Esophagus muscularis mucosa (tissue), 4 donors: ENCODE data around the gene NTN4. TPM values are rescaled to one million over a fixed set of nuclear protein-coding genes. Genes with fewer than 3 reads are reported as not detected.

Source experiments
- DNase-seq: peaks from one replicate; pipeline ENCODE4 v3.0.0-alpha.2; 2017; ENCODE audit errors: extremely low spot score
- H3K27ac ChIP-seq, 4 donors: fragments of 200-600 bp; sonication (generic); replicated peaks in 1 of 4; 1 replicate in 3 of 4; 2 replicates in 1 of 4; pipeline ENCODE4 v1.5.1; 2016 to 2019; ENCODE audit warnings: mild to moderate bottlenecking in 1 of 4
- H3K27me3 ChIP-seq, 4 donors: fragments of 200-600 bp; sonication (generic); one replicate each; pipeline versions ENCODE4 v1.5.1 to v1.6.0; 2016 to 2019
- H3K36me3 ChIP-seq, 4 donors: fragments of 200-600 bp; sonication (generic); one replicate each; pipeline ENCODE4 v1.5.1; 2016 to 2019
- H3K4me1 ChIP-seq, 4 donors: fragments of 200-600 bp; sonication (generic); one replicate each; pipeline ENCODE4 v1.5.1; 2016 to 2019
- H3K4me3 ChIP-seq, 4 donors: fragments of 200-600 bp; sonication (generic); 1 replicate in 2 of 4; 2 replicates in 2 of 4; pipeline ENCODE4 v1.5.1; 2016 to 2019; ENCODE audit warnings: mild to moderate bottlenecking in 4 of 4, moderate library complexity in 1 of 4
- H3K9me3 ChIP-seq, 4 donors: fragments of 200-600 bp; sonication (generic); 1 replicate in 3 of 4; 2 replicates in 1 of 4; pipeline ENCODE4 v1.5.1; 2016 to 2019
- EP300 ChIP-seq: sonication (generic); formaldehyde crosslinking; IDR thresholded peaks from one replicate; pipeline ENCODE4 v1.6.1; 2017; ENCODE audit warnings: antibody characterized with exemption
- POLR2A ChIP-seq: fragments of 450-650 bp; IDR thresholded peaks from one replicate; pipeline ENCODE4 v1.6.1; 2017; ENCODE audit warnings: antibody characterized with exemption, moderate library complexity, mild to moderate bottlenecking, low read depth
- POLR2AphosphoS5 ChIP-seq, 2 donors: sonication (generic); formaldehyde crosslinking; IDR thresholded peaks; one replicate each; pipeline ENCODE4 v1.6.1; 2017; ENCODE audit warnings: antibody characterized with exemption in 2 of 2
- WGBS: methylation state at CpG from one replicate; pipeline ENCODE4 v1.1.5; 2018; 5-methylcytosine and 5-hydroxymethylcytosine counted together
- intact Hi-C: fragments of 100-400 bp; cut with DNase I; formaldehyde crosslinking; loops from one replicate; pipeline ENCODE4 v1.15.1; 2023
- total RNA-seq, 4 donors: library from RNA; depleted of rRNA; stranded (reverse); fragments of >200 nt; gene quantifications; one replicate each; pipeline versions ENCODE4 v1.1.0 to v1.2.1, GENCODE V29; 2016
- TF ChIP-seq, protein P1 (sequence below), 3 experiments: fragments of 200-600 bp in 2 of 3; fragments of 450-650 bp in 1 of 3; sonication (generic) in 2 of 3; IDR thresholded peaks; one replicate each; pipeline ENCODE4 v1.5.1; 2017 to 2019; ENCODE audit warnings: antibody characterized with exemption in 3 of 3, mild to moderate bottlenecking in 2 of 3, moderate library complexity in 1 of 3

NTN4 gene
- total RNA-seq, 4 donors from 2014 or later = 46.7 to 73.1 (median 52.7) TPM

DNA sequence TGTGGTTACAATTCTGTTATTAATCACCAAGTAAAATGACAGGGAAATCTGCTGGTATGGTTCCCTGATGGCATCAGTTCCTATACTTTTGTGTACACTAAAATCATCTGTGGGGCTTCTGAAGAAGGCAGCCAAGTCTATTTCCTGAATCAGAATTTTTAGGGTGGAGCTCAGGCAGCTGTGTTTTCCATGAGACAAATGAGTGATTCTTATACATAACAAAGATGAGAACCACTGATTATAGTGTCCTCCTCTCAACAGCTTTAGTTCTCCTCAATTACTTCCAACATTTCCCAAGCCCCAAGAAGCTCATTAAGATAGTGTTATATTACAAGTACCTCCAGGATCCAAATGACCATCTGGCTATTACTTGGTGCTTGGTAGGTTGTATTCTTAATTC lies 174.8 kb downstream of the NTN4 start:
- Histone ChIP-seq H3K27me3 (no peaks in the 10 kb centered on the region), H3K9me3 (no peaks in the 10 kb centered on the region), H3K4me3 (no peak overlapping the region), H3K27ac (no peak overlapping the region), H3K36me3 (no peaks in the 10 kb centered on the region), H3K4me1 (peaks cover 0 to 5% (median 3%) of the 10 kb centered on the region in 4 donors)
- no peak for TF ChIP-seq EP300
- no peak for TF ChIP-seq POLR2AphosphoS5 (IDR thresholded peaks at IDR 0.05)
- TF ChIP-seq POLR2A = no peak
- TF ChIP-seq, protein P1, sequence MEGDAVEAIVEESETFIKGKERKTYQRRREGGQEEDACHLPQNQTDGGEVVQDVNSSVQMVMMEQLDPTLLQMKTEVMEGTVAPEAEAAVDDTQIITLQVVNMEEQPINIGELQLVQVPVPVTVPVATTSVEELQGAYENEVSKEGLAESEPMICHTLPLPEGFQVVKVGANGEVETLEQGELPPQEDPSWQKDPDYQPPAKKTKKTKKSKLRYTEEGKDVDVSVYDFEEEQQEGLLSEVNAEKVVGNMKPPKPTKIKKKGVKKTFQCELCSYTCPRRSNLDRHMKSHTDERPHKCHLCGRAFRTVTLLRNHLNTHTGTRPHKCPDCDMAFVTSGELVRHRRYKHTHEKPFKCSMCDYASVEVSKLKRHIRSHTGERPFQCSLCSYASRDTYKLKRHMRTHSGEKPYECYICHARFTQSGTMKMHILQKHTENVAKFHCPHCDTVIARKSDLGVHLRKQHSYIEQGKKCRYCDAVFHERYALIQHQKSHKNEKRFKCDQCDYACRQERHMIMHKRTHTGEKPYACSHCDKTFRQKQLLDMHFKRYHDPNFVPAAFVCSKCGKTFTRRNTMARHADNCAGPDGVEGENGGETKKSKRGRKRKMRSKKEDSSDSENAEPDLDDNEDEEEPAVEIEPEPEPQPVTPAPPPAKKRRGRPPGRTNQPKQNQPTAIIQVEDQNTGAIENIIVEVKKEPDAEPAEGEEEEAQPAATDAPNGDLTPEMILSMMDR (IDR thresholded peaks at IDR 0.05) = no peak
- DNase-seq = no peak
- intact Hi-C loops = no loop called here

DNA sequence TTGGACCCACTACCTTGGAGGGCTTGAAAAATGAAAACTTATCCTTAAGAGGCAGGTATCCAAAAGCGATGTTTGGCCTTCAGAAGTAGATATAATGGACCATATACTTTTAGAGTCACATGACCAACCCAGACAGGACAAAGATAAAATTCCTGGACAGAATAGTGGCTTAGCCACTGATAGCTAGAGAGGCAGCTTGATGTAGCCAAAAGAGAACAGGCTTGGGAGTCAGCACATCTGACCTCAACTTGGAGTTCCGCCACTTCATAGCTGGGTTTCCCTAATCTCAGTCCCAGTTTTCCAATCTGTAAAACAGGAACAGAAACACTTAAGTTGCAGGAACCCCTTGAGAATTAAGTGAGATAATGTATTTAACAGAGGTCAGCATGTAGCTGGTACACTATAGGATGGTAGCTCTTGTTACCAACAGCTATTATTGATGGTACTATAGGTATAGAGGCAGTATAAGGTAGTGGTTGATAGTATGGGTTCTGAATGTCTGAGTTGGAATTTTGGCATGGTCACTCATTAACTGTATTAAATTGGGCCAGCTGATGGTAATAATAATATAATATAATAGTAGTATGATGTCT lies 176.1 kb downstream of the NTN4 start:
- Histone ChIP-seq H3K4me1 (peaks cover 0 to 5% (median 3%) of the 10 kb centered on the region in 4 donors), H3K9me3 (no peaks in the 10 kb centered on the region), H3K4me3 (no peak overlapping the region), H3K27me3 (no peaks in the 10 kb centered on the region), H3K36me3 (no peaks in the 10 kb centered on the region), H3K27ac (no peak overlapping the region)
- TF ChIP-seq POLR2AphosphoS5 (IDR thresholded peaks at IDR 0.05) (no peak), POLR2A (no peak), EP300 (no peak)
- TF ChIP-seq, protein P1 (IDR thresholded peaks at IDR 0.05) = no peak
- DNase-seq = peak; percentile 74
- 87% methylated on average over 2 of the region's 2 CpGs for WGBS
- intact Hi-C loops = no loop called here

DNA sequence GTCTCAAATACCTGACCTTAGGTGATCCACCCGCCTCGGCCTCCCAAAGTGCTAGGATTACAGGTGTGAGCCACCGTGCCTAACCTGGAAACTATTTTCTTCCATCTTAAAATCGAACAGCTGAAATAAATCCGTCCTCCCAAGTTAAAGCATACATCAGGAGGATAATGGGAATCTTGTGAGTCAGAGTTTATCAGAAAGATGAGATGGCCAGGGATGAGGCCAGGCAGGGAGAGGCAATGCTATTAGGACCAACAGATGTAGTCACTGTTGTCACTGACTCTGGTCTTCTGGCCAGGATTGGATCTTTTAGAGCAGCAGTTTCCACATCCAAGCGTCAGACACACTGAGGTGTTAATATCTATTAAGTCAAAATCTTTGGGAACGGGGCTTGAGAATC lies 177.5 kb downstream of the NTN4 start:
- WGBS = 91% methylated on average over 7 of the region's 7 CpGs

DNA sequence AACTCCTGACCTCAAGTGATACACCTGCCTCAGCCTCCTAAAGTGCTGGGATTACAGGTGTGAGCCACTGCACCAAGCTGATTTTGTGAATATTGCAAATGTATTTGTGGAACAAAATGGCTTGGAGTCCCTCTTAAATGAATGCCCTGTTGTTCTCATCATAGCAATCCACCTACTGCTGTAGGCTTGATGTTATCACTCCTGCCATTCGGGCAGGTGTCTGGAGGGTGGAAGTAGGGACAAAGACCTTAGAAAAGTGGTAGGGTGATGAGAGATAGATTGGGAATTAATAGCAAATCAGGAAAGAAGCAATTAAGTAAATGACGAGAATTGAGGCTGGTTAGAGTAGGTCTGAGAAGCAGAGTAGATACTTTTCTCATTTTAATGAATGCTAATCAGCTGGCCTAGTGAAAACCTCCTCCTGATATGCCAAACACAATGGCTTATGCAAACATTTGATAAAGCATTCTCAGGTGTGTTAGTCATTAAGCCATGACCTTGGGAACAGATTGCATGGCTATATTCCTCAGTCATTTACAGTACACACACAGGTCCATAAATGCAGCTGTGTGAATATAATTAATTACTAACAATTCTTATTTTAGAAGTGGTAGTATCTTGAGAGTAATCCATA lies 178.8 kb downstream of the NTN4 start:
- intact Hi-C loops = no loop called here
- peaks cover 12 to 18% (median 16%) of the 10 kb centered on the region in 4 donors for H3K4me1 ChIP-seq
- no peaks in the 10 kb centered on the region for H3K9me3 ChIP-seq
- peak; percentile 55 for DNase-seq
- H3K4me3 ChIP-seq = no peak overlapping the region
- TF ChIP-seq, protein P1 (IDR thresholded peaks at IDR 0.05) = no peak
- TF ChIP-seq EP300 (no peak), POLR2AphosphoS5 (IDR thresholded peaks at IDR 0.05) (no peak), POLR2A (no peak)
- no peaks in the 10 kb centered on the region for H3K27me3 ChIP-seq
- H3K36me3 ChIP-seq = no peaks in the 10 kb centered on the region
- WGBS = 87% methylated on average over 2 of the region's 2 CpGs
- H3K27ac ChIP-seq = no peak overlapping the region

More for the DNA sequence above, 177.5 kb downstream of the NTN4 start:
- H3K4me3 ChIP-seq = no peak overlapping the region
- TF ChIP-seq, protein P1 (IDR thresholded peaks at IDR 0.05) = no peak
- TF ChIP-seq POLR2A (no peak), EP300 (no peak), POLR2AphosphoS5 (IDR thresholded peaks at IDR 0.05) (no peak)
- no peaks in the 10 kb centered on the region for H3K9me3 ChIP-seq
- H3K27ac ChIP-seq = no peak overlapping the region
- H3K27me3 ChIP-seq = no peaks in the 10 kb centered on the region
- intact Hi-C loops = no loop called here
- H3K4me1 ChIP-seq = peaks cover 11 to 12% (median 11%) of the 10 kb centered on the region in 4 donors
- H3K36me3 ChIP-seq = no peaks in the 10 kb centered on the region
- peak; percentile 12 for DNase-seq
